Tibial nerve (tissue), 4 donors: ENCODE data around the gene VTI1A. TPM values are rescaled to one million over a fixed set of nuclear protein-coding genes. Genes with fewer than 3 reads are reported as not detected.
"Not testable (repeated sequence)": the region's sequence is repeated elsewhere in the genome, so short reads cannot be mapped to it uniquely, and the experiment has no call there.

ENCODE experiments used
- DNase-seq, 2 donors: peaks; one replicate each; pipeline ENCODE4 v3.0.0-alpha.2; 2019; ENCODE audit warnings: low spot score in 2 of 2
- H3K27ac ChIP-seq, 4 donors: fragments of 200-600 bp; sonication (generic) in 3 of 4; one replicate each; pipeline ENCODE4 v1.5.1; 2017 to 2019; ENCODE audit warnings: mild to moderate bottlenecking in 1 of 4
- H3K27me3 ChIP-seq, 2 donors: fragments of 200-600 bp; sonication (generic) in 1 of 2; one replicate each; pipeline versions ENCODE4 v1.5.1 to v1.6.0; 2017 to 2019
- H3K36me3 ChIP-seq, 3 donors: fragments of 200-600 bp; sonication (generic); one replicate each; pipeline ENCODE4 v1.5.1; 2018 to 2019
- H3K4me1 ChIP-seq, 4 donors: fragments of 200-600 bp; sonication (generic) in 3 of 4; one replicate each; pipeline ENCODE4 v1.5.1; 2017 to 2019
- H3K4me3 ChIP-seq, 4 donors: fragments of 200-600 bp; sonication (generic) in 3 of 4; one replicate each; pipeline ENCODE4 v1.5.1; 2017 to 2019; ENCODE audit warnings: mild to moderate bottlenecking in 1 of 4, moderate library complexity in 1 of 4
- H3K9me3 ChIP-seq, 4 donors: fragments of 200-600 bp; sonication (generic) in 3 of 4; one replicate each; pipeline ENCODE4 v1.5.1; 2017 to 2019
- EP300 ChIP-seq, 2 donors: sonication (generic); formaldehyde crosslinking; IDR thresholded peaks; one replicate each; pipeline ENCODE4 v1.6.1; 2017; ENCODE audit warnings: antibody characterized with exemption in 2 of 2, mild to moderate bottlenecking in 1 of 2
- POLR2A ChIP-seq, 2 donors: fragments of 450-650 bp; IDR thresholded peaks; one replicate each; pipeline ENCODE4 v1.6.1; 2017; ENCODE audit warnings: antibody characterized with exemption in 2 of 2, mild to moderate bottlenecking in 2 of 2, moderate library complexity in 2 of 2
- WGBS, 2 donors: methylation state at CpG; one replicate each; pipeline ENCODE4 v1.1.5; 2018; 5-methylcytosine and 5-hydroxymethylcytosine counted together
- total RNA-seq, 4 donors: library from RNA; depleted of rRNA; stranded (reverse); fragments of >200 nt; gene quantifications; one replicate each; pipeline ENCODE4 v1.1.0, GENCODE V29; 2016
- TF ChIP-seq, protein P1 (sequence below), 5 experiments: fragments of 200-600 bp in 3 of 5; fragments of 450-650 bp in 2 of 5; sonication (generic) in 3 of 5; IDR thresholded peaks; one replicate each; pipeline ENCODE4 v1.5.1; 2016 to 2019; ENCODE audit warnings: antibody characterized with exemption in 5 of 5, mild to moderate bottlenecking in 3 of 5, moderate library complexity in 2 of 5

VTI1A gene
- total RNA-seq, 4 donors from 2014 or later: 96.5 to 253 (median 127) TPM

DNA sequence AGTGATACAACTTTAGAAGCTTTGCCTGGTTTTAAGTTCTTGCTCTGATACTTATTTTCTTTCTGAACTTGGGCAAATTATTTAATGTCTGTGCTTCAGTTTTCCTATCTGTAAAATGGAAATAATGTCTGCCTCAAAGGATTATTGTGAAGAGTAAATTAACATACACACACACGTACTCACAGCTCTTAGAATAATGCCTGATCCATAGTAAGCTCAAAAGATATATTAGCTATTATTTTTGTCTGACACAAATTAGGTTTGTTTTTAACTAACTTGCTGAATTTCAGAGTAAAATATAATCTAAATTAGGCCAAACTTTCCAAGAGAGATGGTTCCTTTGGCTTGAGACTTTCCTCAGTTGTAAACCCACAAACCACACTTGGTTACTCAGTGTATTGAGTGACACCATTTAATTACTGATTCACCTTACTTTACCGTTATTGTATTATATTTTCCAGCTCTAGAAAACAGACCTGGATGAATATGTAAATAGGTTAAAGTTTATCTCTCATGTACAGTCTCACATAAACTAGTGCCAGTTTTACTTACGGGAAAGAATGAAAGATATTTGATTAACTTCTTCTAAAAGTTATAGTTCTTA is 50.4 kb downstream of the VTI1A start:
- H3K4me3 ChIP-seq: no peak overlapping the region
- H3K27me3 ChIP-seq: no peaks in the 10 kb centered on the region
- no peak overlapping the region for H3K27ac ChIP-seq
- TF ChIP-seq, protein P1, sequence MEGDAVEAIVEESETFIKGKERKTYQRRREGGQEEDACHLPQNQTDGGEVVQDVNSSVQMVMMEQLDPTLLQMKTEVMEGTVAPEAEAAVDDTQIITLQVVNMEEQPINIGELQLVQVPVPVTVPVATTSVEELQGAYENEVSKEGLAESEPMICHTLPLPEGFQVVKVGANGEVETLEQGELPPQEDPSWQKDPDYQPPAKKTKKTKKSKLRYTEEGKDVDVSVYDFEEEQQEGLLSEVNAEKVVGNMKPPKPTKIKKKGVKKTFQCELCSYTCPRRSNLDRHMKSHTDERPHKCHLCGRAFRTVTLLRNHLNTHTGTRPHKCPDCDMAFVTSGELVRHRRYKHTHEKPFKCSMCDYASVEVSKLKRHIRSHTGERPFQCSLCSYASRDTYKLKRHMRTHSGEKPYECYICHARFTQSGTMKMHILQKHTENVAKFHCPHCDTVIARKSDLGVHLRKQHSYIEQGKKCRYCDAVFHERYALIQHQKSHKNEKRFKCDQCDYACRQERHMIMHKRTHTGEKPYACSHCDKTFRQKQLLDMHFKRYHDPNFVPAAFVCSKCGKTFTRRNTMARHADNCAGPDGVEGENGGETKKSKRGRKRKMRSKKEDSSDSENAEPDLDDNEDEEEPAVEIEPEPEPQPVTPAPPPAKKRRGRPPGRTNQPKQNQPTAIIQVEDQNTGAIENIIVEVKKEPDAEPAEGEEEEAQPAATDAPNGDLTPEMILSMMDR (IDR thresholded peaks at IDR 0.05): no peak
- TF ChIP-seq POLR2A (IDR thresholded peaks at IDR 0.05): no peak
- H3K36me3 ChIP-seq: no peaks in the 10 kb centered on the region
- DNase-seq: no peak
- no peaks in the 10 kb centered on the region for H3K9me3 ChIP-seq
- WGBS, 2 donors: 90 to 91% methylated on average over 3 of the region's 3 CpGs
- no peaks in the 10 kb centered on the region for H3K4me1 ChIP-seq

DNA sequence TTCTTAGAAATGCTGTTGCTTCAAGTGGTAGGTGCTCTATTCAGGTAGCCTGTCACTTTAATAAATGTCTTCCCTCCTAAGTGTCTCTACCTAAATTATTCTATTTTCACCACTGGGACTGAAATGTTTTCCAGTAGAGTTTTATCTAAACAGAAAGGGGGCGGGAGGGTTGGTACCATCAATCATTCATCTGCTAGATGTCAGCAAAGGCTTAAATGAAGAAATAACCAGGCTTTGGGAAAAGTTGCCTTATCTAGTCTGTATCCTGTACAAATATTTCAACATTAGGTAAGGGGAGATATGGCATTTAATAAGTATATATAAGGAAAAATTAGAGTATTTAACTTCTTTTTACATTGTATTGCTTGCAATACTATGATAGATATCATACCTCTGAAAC is 51.8 kb downstream of the VTI1A start:
- no peaks in the 10 kb centered on the region for H3K27me3 ChIP-seq
- H3K36me3 ChIP-seq: no peaks in the 10 kb centered on the region
- no peak for TF ChIP-seq POLR2A (IDR thresholded peaks at IDR 0.05)
- TF ChIP-seq EP300 (IDR thresholded peaks at IDR 0.05): no peak
- TF ChIP-seq, protein P1 (IDR thresholded peaks at IDR 0.05): no peak
- H3K4me1 ChIP-seq: no peaks in the 10 kb centered on the region
- H3K27ac ChIP-seq: no peak overlapping the region
- no peaks in the 10 kb centered on the region for H3K9me3 ChIP-seq
- whole genome bisulfite sequencing, 2 donors: 97 to 100% methylated on average over 1 of the region's 1 CpG
- H3K4me3 ChIP-seq: no peak overlapping the region
- DNase-seq: no peak

DNA sequence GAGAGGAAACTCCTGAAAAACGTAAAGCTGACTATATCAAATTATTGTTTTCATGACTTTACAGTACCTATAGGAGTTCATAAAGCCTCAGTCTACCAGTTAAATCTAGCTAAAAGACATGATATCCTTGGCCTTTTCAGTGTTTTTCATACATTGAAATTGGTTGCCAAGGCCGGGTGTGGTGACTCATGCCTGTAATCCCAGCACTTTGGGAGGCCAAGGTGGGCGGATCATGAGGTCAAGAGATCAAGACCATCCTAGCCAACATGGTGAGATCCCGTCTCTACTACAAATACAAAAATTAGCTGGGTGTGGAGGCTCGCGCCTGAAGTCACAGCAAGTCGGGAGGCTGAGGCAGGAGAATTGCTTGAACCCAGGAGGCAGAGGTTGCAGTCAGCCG is 53.0 kb downstream of the VTI1A start:
- H3K9me3 ChIP-seq, H3K4me3 ChIP-seq, H3K36me3 ChIP-seq, H3K27ac ChIP-seq, H3K4me1 ChIP-seq, DNase-seq, H3K27me3 ChIP-seq: not testable (repeated sequence)
- 94 to 95% methylated on average over 8 of the region's 8 CpGs for WGBS, 2 donors

DNA sequence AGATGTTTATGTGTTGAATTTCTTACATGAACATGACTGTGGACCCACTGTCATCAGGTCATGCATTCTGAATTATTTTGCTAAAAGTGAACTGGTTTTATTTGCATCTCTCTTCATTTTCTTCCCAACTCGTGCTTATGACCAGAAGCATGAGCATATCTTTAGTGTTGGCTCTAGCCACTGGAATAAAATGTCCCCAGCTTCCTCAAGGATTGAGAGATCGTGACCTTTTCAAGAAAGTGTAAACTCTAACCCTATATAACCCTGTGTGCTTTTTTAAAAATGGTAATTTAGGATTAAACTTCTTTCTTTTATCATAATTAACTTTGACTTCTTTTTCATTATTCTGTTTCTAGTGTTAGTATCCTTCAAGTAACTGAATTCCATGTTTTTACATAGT is 55.5 kb downstream of the VTI1A start:
- no peak for DNase-seq
- Histone ChIP-seq H3K9me3 (no peaks in the 10 kb centered on the region), H3K4me3 (no peak overlapping the region), H3K36me3 (no peaks in the 10 kb centered on the region), H3K27ac (no peak overlapping the region), H3K4me1 (peaks cover 0 to 2% (median 0%) of the 10 kb centered on the region in 4 donors), H3K27me3 (no peaks in the 10 kb centered on the region)
- 78 to 84% methylated on average over 2 of the region's 2 CpGs for WGBS, 2 donors
- TF ChIP-seq, protein P1 (IDR thresholded peaks at IDR 0.05): no peak
- TF ChIP-seq POLR2A (IDR thresholded peaks at IDR 0.05) (no peak), EP300 (IDR thresholded peaks at IDR 0.05) (no peak)

DNA sequence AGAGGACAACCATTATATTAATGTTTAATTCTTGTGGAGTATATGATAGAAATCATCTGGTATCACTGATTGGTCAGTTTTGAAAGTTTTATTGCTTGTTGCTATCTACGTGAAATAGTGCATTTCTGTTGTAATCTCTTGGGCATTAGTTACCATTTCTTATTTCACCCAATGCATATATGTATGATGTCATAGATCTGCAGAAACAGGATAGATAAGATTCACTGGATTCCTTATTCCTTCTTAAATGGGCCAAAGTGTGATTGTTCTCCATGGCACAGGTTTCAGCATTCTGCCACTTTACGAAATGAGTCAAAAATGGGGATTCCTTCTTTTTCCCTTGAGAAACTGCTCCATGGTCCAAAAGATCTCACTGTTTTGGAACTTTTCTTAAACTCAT is 56.6 kb downstream of the VTI1A start:
- peaks cover 0 to 6% (median 0%) of the 10 kb centered on the region in 4 donors for H3K4me1 ChIP-seq
- no peak overlapping the region for H3K27ac ChIP-seq
- no peaks in the 10 kb centered on the region for H3K9me3 ChIP-seq
- no peak overlapping the region for H3K4me3 ChIP-seq
- no peaks in the 10 kb centered on the region for H3K27me3 ChIP-seq
- no peak for DNase-seq
- TF ChIP-seq EP300 (IDR thresholded peaks at IDR 0.05) (no peak), POLR2A (IDR thresholded peaks at IDR 0.05) (no peak)
- TF ChIP-seq, protein P1 (IDR thresholded peaks at IDR 0.05): no peak
- H3K36me3 ChIP-seq: no peaks in the 10 kb centered on the region
- 90 to 94% methylated on average over 2 of the region's 2 CpGs for WGBS, 2 donors

DNA sequence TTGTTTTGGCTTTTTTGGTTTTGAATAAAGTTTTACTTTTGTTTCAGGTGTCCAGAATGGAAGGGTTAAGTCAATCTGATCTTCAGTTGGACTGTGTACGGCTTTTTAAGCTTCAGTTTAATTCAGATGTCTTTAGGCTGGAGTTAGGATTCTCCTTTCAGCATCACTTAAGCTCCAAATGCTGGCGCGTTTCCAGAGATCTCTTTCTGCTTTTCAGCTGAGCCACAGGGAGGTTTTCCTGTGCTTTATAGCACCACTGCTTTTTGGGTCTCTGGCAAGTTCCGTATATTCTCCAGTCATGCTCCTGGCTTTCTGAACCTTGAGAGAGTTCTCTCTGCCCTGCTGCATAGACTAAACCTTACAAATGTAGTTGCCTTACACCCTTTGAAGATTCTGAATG is 60.0 kb downstream of the VTI1A start:
- WGBS, 2 donors: 57 to 58% methylated on average over 4 of the region's 4 CpGs
- H3K4me1 ChIP-seq: peaks cover 0 to 6% (median 0%) of the 10 kb centered on the region in 4 donors
- no peak for TF ChIP-seq POLR2A (IDR thresholded peaks at IDR 0.05)
- H3K4me3 ChIP-seq: no peak overlapping the region
- H3K36me3 ChIP-seq: peaks cover 0 to 9% (median 0%) of the 10 kb centered on the region in 3 donors
- no peaks in the 10 kb centered on the region for H3K27me3 ChIP-seq
- no peak overlapping the region for H3K27ac ChIP-seq
- DNase-seq: no peak
- no peaks in the 10 kb centered on the region for H3K9me3 ChIP-seq
